Adrenal gland (tissue), 5 donors: Measurements from ENCODE around the gene TPO.

Experiments used
- POLR2A ChIP-seq, 2 donors: fragments of 450-650 bp; IDR thresholded peaks; one replicate each; pipeline ENCODE4 v1.6.1; 2017; ENCODE audit warnings: antibody characterized with exemption in 2 of 2, mild to moderate bottlenecking in 2 of 2, moderate library complexity in 1 of 2
- TF ChIP-seq, protein P1 (sequence below), 6 experiments: fragments of 450-650 bp in 4 of 6; fragments of 200-600 bp in 2 of 6; sonication (generic) in 1 of 6; IDR thresholded peaks; 1 replicate in 5 of 6; 2 replicates in 1 of 6; pipeline versions ENCODE4 v1.5.1 to v1.8.0; 2016 to 2021; ENCODE audit warnings: antibody characterized with exemption in 6 of 6, mild to moderate bottlenecking in 2 of 6, moderate library complexity in 1 of 6
- donor health status: DM: no; HTN: no; CAD: no.

DNA sequence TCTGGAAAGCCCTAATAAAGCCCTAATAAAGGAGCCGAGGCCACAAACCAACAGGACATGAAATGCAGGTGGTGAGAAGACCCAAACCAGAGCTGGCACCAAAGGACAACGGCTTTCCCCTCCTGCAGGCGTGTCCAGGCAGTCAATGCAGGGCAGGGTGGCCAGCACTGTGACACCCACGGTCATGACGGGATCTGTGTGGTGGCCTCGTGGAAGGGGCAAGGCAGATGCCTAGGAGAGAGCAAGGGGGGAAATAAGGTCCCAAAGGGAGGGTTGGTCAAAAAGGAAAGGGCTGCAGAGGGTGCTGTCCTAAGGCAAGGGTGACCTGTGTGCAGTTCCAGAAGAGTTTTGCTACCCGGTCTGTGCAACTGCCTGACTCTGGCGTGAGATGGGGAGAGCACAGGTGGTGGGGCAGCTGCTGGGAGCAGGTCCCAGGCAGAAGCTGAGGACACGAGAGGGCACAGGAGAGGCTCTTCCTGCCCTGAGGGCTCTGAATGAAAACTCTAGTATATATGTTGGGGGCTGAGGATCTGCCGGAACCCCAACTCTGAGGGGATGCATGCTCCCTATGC is 156.7 kb downstream of the TPO start:
- TF ChIP-seq POLR2A (IDR thresholded peaks at IDR 0.05) = no peak
- TF ChIP-seq, protein P1, sequence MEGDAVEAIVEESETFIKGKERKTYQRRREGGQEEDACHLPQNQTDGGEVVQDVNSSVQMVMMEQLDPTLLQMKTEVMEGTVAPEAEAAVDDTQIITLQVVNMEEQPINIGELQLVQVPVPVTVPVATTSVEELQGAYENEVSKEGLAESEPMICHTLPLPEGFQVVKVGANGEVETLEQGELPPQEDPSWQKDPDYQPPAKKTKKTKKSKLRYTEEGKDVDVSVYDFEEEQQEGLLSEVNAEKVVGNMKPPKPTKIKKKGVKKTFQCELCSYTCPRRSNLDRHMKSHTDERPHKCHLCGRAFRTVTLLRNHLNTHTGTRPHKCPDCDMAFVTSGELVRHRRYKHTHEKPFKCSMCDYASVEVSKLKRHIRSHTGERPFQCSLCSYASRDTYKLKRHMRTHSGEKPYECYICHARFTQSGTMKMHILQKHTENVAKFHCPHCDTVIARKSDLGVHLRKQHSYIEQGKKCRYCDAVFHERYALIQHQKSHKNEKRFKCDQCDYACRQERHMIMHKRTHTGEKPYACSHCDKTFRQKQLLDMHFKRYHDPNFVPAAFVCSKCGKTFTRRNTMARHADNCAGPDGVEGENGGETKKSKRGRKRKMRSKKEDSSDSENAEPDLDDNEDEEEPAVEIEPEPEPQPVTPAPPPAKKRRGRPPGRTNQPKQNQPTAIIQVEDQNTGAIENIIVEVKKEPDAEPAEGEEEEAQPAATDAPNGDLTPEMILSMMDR (IDR thresholded peaks at IDR 0.05) = no peak
